GM10266 (cell line): Measurements from ENCODE around the gene MLXIP.

ENCODE experiments used
- DNase-seq: peaks from one replicate; pipeline ENCODE4 v3.0.0; 2012; ENCODE audit errors: extremely low spot score
- TF ChIP-seq, protein P1 (sequence below): IDR thresholded peaks from 2 replicates; pipeline ENCODE4 v1.5.1; 2012; ENCODE audit warnings: mild to moderate bottlenecking, low read depth; ENCODE audit not compliant: control insufficient read depth, insufficient read depth; ENCODE audit errors: missing control alignments

Gene MLXIP

GRCh38 chr12:122145505-122146330 is 67.2 kb downstream of the MLXIP start:
- DNase-seq: no peak
- TF ChIP-seq, protein P1, sequence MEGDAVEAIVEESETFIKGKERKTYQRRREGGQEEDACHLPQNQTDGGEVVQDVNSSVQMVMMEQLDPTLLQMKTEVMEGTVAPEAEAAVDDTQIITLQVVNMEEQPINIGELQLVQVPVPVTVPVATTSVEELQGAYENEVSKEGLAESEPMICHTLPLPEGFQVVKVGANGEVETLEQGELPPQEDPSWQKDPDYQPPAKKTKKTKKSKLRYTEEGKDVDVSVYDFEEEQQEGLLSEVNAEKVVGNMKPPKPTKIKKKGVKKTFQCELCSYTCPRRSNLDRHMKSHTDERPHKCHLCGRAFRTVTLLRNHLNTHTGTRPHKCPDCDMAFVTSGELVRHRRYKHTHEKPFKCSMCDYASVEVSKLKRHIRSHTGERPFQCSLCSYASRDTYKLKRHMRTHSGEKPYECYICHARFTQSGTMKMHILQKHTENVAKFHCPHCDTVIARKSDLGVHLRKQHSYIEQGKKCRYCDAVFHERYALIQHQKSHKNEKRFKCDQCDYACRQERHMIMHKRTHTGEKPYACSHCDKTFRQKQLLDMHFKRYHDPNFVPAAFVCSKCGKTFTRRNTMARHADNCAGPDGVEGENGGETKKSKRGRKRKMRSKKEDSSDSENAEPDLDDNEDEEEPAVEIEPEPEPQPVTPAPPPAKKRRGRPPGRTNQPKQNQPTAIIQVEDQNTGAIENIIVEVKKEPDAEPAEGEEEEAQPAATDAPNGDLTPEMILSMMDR: no peak

DNA sequence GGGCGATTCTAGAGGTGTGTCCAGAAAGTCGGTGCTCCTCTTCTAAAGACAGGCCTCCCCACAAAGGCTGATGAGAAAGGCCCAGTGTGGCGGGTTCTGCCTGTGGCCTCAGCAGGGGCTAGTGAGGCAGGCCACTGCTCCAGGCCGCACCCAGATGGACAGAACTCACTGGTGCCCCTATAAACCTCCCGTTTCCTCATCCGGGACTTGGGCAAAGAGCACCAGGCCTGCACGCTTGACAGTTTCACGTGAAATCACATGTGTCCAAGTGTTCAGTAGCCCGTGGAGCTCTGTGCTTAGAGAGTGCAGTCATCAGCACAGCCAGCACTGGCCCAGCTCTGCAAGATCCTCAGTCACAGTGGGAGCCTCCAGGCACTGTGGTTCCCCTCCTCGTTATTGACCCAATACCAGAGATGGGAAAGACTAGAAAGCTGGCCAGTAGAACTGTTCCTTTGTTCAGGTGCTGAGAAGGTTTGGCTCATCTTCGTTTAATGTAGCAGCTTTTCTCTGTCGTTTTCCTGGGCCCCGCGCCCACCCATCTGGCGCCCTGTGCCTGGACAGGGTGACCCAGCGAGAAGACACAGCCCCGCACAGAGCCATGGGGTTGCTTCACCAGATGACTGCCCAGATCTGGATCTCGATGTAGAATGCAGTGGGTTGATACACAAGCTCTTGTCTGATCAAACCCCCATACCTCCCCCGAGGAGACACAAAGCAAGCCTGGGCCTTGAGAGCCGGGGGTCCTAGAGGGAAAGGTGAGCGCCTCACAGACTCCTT is 69.1 kb downstream of the MLXIP start:
- TF ChIP-seq, protein P1: no peak
- DNase-seq: no peak

- TF ChIP-seq, protein P1: no peak
- DNase-seq: no peak
Measured at GRCh38 chr12:122148657-122149056, 70.1 kb downstream of the MLXIP start.

DNA sequence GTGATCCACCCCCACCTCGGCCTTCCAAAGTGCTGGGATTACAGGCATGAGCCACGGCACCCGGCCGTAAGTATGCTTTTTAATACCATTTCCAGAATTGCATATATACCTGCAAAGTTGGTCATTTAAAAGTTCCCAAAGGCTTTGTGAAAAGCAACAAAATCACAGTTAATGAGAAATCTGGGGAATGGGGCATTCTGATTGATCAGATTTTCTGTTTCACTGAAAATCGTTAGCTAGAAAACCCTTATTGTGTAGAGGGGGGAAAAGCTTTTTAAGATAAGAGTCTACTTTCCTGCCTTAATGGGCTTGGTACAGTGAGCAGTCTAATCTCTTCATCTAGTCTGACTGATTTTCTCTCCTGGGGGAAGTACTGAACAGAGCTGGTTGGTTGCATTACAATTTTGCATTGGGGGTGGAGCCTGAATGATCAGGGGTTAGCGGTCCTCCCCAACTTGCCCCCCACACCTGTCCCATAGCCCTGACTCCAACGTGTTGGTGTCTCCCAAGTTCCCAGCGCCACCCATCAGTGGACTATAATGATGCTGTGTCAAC is 71.6 kb downstream of the MLXIP start:
- no peak for DNase-seq
- TF ChIP-seq, protein P1: no peak

DNA sequence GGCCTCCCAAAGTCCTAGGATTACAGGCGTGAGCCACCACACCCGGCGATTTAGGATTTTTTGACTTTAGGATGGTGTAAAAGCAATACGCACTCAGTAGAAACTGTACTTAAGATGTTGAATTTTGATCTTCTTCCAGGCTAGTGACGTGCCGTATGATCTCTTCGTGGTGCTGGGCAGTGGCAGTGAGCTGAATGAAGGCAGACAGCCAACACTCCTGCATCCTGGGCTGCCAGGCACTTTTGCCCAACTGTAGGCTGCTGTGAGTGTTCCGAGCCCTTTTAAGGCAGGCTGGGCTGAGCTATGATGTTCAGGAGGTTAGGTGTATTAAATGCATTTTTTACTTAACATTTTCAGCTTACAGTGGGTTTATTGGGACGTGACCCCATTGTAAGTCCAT is 74.2 kb downstream of the MLXIP start:
- TF ChIP-seq, protein P1: no peak
- no peak for DNase-seq

GRCh38 chr12:122155705-122156104 is 77.1 kb downstream of the MLXIP start:
- no peak for DNase-seq
- TF ChIP-seq, protein P1: no peak

GRCh38 chr12:122158700-122159285 is 80.2 kb downstream of the MLXIP start:
- TF ChIP-seq, protein P1: no peak
- no peak for DNase-seq
